LNCAP (cell line): ENCODE measurements around the gene STK32C.

ENCODE experiments used
- CTCF ChIP-seq: fragments of 450-650 bp; IDR thresholded peaks from 2 replicates; pipeline ENCODE4 v1.5.1; 2017; ENCODE audit warnings: mild to moderate bottlenecking

The STK32C gene

DNA sequence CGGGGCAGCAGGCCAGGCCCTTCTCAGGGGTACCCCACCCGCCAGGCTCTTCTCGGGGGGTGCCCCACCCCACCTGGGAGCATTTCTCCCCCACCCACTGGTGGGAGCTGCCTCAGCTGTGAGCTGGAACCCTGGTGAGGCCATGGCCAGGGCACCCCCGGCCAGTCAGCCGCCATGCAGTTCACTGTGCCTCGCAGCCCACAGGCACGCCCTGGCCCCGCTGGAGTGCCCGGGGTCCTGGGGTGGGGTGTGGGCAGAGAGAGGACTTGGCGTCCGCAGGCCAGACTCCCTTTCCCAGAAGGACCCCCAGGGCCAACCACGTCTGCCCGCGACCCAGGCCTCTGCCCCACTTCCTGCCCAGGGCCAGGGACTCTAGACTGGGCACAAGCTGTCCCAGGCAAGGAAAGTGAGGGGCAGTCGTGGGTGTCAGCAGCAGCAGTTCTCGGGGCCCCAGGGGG, 107.9 kb downstream of the STK32C start:
- no peak for TF ChIP-seq CTCF

GRCh38 chr10:132199268-132199853, 108.4 kb downstream of the STK32C start:
- TF ChIP-seq CTCF = no peak

GRCh38 chr10:132198381-132199181, 109.2 kb downstream of the STK32C start:
- TF ChIP-seq CTCF = no peak

DNA sequence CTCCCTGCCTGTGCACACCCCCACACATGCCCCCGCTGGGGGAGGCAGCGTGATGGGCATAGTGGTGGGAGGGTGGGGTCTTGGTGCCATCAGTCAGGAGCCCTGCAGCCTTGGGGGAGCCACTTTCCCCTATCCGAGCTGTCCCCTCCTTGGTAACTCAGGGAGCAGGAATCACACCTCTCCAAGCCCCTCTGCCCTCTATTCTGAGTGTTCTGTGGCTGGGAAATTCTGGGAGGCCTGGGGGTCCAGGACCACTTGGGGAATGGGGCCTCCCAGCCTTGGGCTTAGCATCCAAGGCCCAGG, 109.7 kb downstream of the STK32C start:
- TF ChIP-seq CTCF = no peak

DNA sequence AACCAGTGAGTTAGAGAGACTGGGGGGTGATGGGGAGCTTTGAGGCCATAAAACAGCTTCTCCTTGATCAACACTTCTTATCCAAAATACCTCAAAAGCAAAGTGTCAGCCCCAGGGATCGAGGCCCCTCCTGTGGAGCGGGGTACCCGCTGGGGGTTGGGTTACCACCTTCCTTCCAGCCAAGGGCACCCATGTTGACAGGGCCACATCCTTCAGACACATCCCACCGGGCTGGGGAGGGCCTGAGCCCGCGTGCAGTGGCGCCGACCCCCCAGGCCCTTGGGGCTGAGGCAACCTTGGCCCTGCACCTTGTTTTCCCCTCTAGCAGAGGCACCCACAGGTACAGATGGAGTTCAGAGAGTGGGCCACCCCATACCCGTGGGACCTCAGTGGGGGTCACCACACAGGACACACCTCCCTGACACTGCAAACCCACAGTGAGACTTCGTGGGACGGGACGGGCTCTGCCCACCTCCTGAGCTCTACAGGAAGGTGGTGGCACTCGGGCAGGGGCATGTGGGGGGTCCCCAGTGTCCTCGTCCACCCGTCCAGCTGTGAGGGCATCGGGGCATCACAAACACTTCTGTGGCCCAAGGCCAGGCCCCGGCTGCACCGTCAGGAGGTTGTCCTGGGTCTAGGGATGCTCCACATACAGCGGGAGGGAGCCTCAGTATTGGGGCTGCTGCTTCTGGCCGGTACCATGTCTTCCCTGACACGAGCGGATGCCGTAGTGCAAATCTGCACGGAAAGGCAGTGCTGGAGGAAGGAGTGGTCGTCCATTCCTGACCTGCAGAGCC, 110.3 kb downstream of the STK32C start:
- TF ChIP-seq CTCF = no peak

- no peak for TF ChIP-seq CTCF
Observed at GRCh38 chr10:132196178-132197113, 111.3 kb downstream of the STK32C start.
